Spinal cord (tissue), 10 donors: Measurements from ENCODE around the gene PSMB10. TPM values are rescaled to one million over a fixed set of nuclear protein-coding genes. Genes with fewer than 3 reads are reported as not detected.

Experiments used
- DNase-seq, 6 donors: peaks; one replicate each; pipeline versions ENCODE4 v3.0.0 to v3.0.0-alpha.2; 2013 to 2015; ENCODE audit warnings: low spot score in 6 of 6, low read depth in 4 of 6
- H3K27ac ChIP-seq: one replicate; pipeline ENCODE4 v1.5.1; 2013; ENCODE audit warnings: low read depth, low read length, control low read depth
- H3K27me3 ChIP-seq: one replicate; pipeline ENCODE4 v1.6.1; 2013; ENCODE audit warnings: low read length; ENCODE audit not compliant: control insufficient read depth, insufficient read depth
- H3K36me3 ChIP-seq: one replicate; pipeline ENCODE4 v1.6.1; 2013; ENCODE audit warnings: low read length; ENCODE audit not compliant: control insufficient read depth, insufficient read depth
- H3K4me1 ChIP-seq: one replicate; pipeline ENCODE4 v1.6.1; 2013; ENCODE audit warnings: low read length; ENCODE audit not compliant: control insufficient read depth, insufficient read depth
- H3K4me3 ChIP-seq: one replicate; pipeline ENCODE4 v1.5.1; 2013; ENCODE audit warnings: low read depth, low read length, control low read depth
- H3K9me3 ChIP-seq: one replicate; pipeline ENCODE4 v1.6.1; 2013; ENCODE audit warnings: low read length; ENCODE audit not compliant: control insufficient read depth, insufficient read depth
- WGBS: methylation state at CpG from one replicate; pipeline ENCODE4 v1.1.5; 2013; ENCODE audit warnings: missing lambda C conversion rate; ENCODE audit not compliant: insufficient coverage; 5-methylcytosine and 5-hydroxymethylcytosine counted together
- polyA plus RNA-seq, 2 donors: library from polyadenylated mRNA; unstranded; fragments of 120-200 nt; gene quantifications; one replicate each; pipeline ENCODE4 v1.2.1, GENCODE V29; 2013; ENCODE audit not compliant: insufficient read length in 2 of 2
- total RNA-seq, 2 donors: library from RNA; depleted of rRNA in 1 of 2; stranded (reverse); fragments of 120-200 nt in 1 of 2; fragments of >200 nt in 1 of 2; gene quantifications; one replicate each; pipeline versions ENCODE4 v1.2.3 to v1.2.4, GENCODE V29; 2013 to 2014
- donor health status: healthy.

The PSMB10 gene
- total and polyA plus RNA-seq, 4 donors, result 18.7 to 64.5 (median 63.0) TPM

- H3K9me3 ChIP-seq, result no peaks in the 10 kb centered on the region
- no peak overlapping the region for H3K4me3 ChIP-seq
- H3K36me3 ChIP-seq, result no peaks in the 10 kb centered on the region
- H3K27me3 ChIP-seq, result peaks cover 19% of the 10 kb centered on the region
- peaks cover 27% of the 10 kb centered on the region for H3K4me1 ChIP-seq
- DNase-seq, result no peak
- no peak overlapping the region for H3K27ac ChIP-seq
- WGBS, result 98% methylated on average over 8 of the region's 9 CpGs
These were observed 34.5 kb upstream of the PSMB10 start for GRCh38 chr16:67971111-67971510.

- Histone ChIP-seq H3K9me3 (no peaks in the 10 kb centered on the region), H3K36me3 (no peaks in the 10 kb centered on the region), H3K4me3 (peak overlapping the region; percentile 51), H3K27ac (peak overlapping the region; percentile 52), H3K27me3 (peaks cover 19% of the 10 kb centered on the region), H3K4me1 (peaks cover 37% of the 10 kb centered on the region)
- WGBS, result 34% methylated on average over 29 of the region's 40 CpGs
- DNase-seq, result no peak
These were observed 32.8 kb upstream of the PSMB10 start for GRCh38 chr16:67969254-67970039.

- peak in 4 of 6 donors; percentile 66 to 90 (median 68) for DNase-seq
- Histone ChIP-seq H3K4me1 (peaks cover 45% of the 10 kb centered on the region), H3K27ac (peak within 1 kb of the TSS; percentile 76), H3K4me3 (peak within 1 kb of the TSS; percentile 79), H3K9me3 (no peaks in the 10 kb centered on the region), H3K36me3 (peaks cover 5% of the 10 kb centered on the region), H3K27me3 (peaks cover 19% of the 10 kb centered on the region)
- 2% methylated on average over 78 of the region's 78 CpGs for WGBS
These were observed 32.0 kb upstream of the PSMB10 start, which contains the start of gene SLC12A4 for GRCh38 chr16:67968400-67969253. TSS of gene SLC12A4 (minus strand) at chr16:67968637. CDS start at chr16:67968553, 84 bp downstream.

GRCh38 chr16:67967958-67968399, 31.3 kb upstream of the PSMB10 start:
- Histone ChIP-seq H3K9me3 (no peaks in the 10 kb centered on the region), H3K36me3 (peaks cover 8% of the 10 kb centered on the region), H3K4me1 (peaks cover 51% of the 10 kb centered on the region), H3K27ac (peak overlapping the region; percentile 76), H3K27me3 (peaks cover 19% of the 10 kb centered on the region), H3K4me3 (peak overlapping the region; percentile 79)
- peak in 1 of 6 donors; percentile 60 for DNase-seq
- 2% methylated on average over 45 of the region's 45 CpGs for WGBS

GRCh38 chr16:67967183-67967957, 30.7 kb upstream of the PSMB10 start:
- Histone ChIP-seq H3K9me3 (no peaks in the 10 kb centered on the region), H3K4me3 (peak overlapping the region; percentile 79), H3K4me1 (peaks cover 56% of the 10 kb centered on the region), H3K27ac (peak overlapping the region; percentile 76), H3K36me3 (peaks cover 11% of the 10 kb centered on the region), H3K27me3 (peaks cover 19% of the 10 kb centered on the region)
- 33% methylated on average over 14 of the region's 18 CpGs for WGBS
- no peak for DNase-seq

- Histone ChIP-seq H3K27me3 (peaks cover 19% of the 10 kb centered on the region), H3K36me3 (peaks cover 17% of the 10 kb centered on the region), H3K4me1 (peaks cover 63% of the 10 kb centered on the region), H3K4me3 (peak overlapping the region; percentile 79), H3K27ac (peak overlapping the region; percentile 42), H3K9me3 (no peaks in the 10 kb centered on the region)
- no peak for DNase-seq
- 68% methylated on average over 2 of the region's 3 CpGs for WGBS
These were observed 30.0 kb upstream of the PSMB10 start for GRCh38 chr16:67966549-67967182.

GRCh38 chr16:67965668-67966548, 29.3 kb upstream of the PSMB10 start:
- Histone ChIP-seq H3K4me1 (peaks cover 69% of the 10 kb centered on the region), H3K9me3 (no peaks in the 10 kb centered on the region), H3K36me3 (peaks cover 24% of the 10 kb centered on the region), H3K27ac (peak overlapping the region; percentile 42), H3K27me3 (peaks cover 19% of the 10 kb centered on the region), H3K4me3 (peak overlapping the region; percentile 79)
- 73% methylated on average over 8 of the region's 11 CpGs for WGBS
- no peak for DNase-seq

GRCh38 chr16:67964477-67965131, 28.0 kb upstream of the PSMB10 start:
- Histone ChIP-seq H3K4me1 (peaks cover 69% of the 10 kb centered on the region), H3K9me3 (no peaks in the 10 kb centered on the region), H3K4me3 (no peak overlapping the region), H3K27ac (peak overlapping the region; percentile 64), H3K27me3 (peaks cover 15% of the 10 kb centered on the region), H3K36me3 (peaks cover 32% of the 10 kb centered on the region)
- WGBS, result 77% methylated on average over 4 of the region's 6 CpGs
- peak in 1 of 6 donors; percentile 36 for DNase-seq
